Pancreas (tissue), 8 donors: ENCODE results near the gene SKP2. TPM values are rescaled to one million over a fixed set of nuclear protein-coding genes. Genes with fewer than 3 reads are reported as not detected.

ENCODE experiments used
- microRNA-seq, 2 donors: library from miRNA; unstranded; fragments of <30 nt; microRNA quantifications; one replicate each; pipeline versions ENCODE4 to v1.1.0, GENCODE V29; 2019 to 2020
- polyA plus RNA-seq, 2 donors: library from polyadenylated mRNA; stranded (reverse); fragments of 200-250 nt; gene quantifications; one replicate each; pipeline ENCODE4 v1.2.3, GENCODE V29; 2013
- total RNA-seq, 6 donors: library from RNA; stranded (reverse); fragmentation: NEBNext Ultra II Directional in 4 of 6; extraction: Animal tissue kit (Norgen Biotek cat#: 25700) in 4 of 6; gene quantifications; one replicate each; pipeline versions ENCODE4 v1.2.1 to v1.2.4, GENCODE V29; 2021 to 2023
- donor health status: healthy with polysubstance abuse.
- donor health status: DM: no; HTN: no; CAD: no; lungs with moderate emphysema.
- donor health status: DM: no; HTN: no; CAD: no.
- donor health status: Bipolar disorder and iron deficiency.
- donor health status: DM: yes; HTN: yes; CAD: no.
- donor health status: DM: no; HTN: no; CAD: no.
- donor health status: DM: no; HTN: no; CAD: no.
- donor health status: DM: yes; HTN: yes; CAD: no.

Gene SKP2
- total and polyA plus RNA-seq, 8 donors = 1.5 to 8.7 (median 4.0) TPM

Small RNA genes within 50 kb of the gene (microRNA-seq; reads per million reads assigned to microRNA genes)
- 0.39 to 1.8 reads per million in 2 donors for gene MIR580

Other genes starting within 250 kb of the SKP2 start
- not detected for gene CAPSL, start 213.5 kb upstream of the SKP2 start, total RNA-seq
- gene CAPSL, start 213.5 kb upstream of the SKP2 start, polyA plus RNA-seq = 1 to 10 TPM in 1 of 2 donors, not detected in 1; 1.7 TPM
- gene UGT3A1, start 160.7 kb upstream of the SKP2 start, total RNA-seq = not detected
- not detected for gene UGT3A1, start 160.7 kb upstream of the SKP2 start, polyA plus RNA-seq
- under 1 TPM in 1 of 6 donors, not detected in 5; 0.06 TPM for gene UGT3A2, start 85.2 kb upstream of the SKP2 start, total RNA-seq
- gene UGT3A2, start 85.2 kb upstream of the SKP2 start, polyA plus RNA-seq = under 1 TPM in 1 of 2 donors, not detected in 1; 0.07 TPM
- 1 to 10 TPM; 5.1 to 8.3 (median 6.9) TPM for gene LMBRD2, start 224 bp upstream of the SKP2 start, total RNA-seq
- 1 to 10 TPM; 1.0 to 4.6 TPM for gene LMBRD2, start 224 bp upstream of the SKP2 start, polyA plus RNA-seq
- gene NADK2, start 89.8 kb downstream of the SKP2 start, total RNA-seq = 10 to 100 TPM; 25.1 to 34.1 (median 30.5) TPM
- gene NADK2, start 89.8 kb downstream of the SKP2 start, polyA plus RNA-seq = 10 to 100 TPM in 1 of 2 donors, 1 to 10 TPM in 1; 8.6 to 12.0 TPM
- under 1 TPM in 4 of 6 donors, not detected in 2; 0.16 to 0.43 (median 0.25) TPM for gene RANBP3L, start 149.8 kb downstream of the SKP2 start, total RNA-seq
- gene RANBP3L, start 149.8 kb downstream of the SKP2 start, polyA plus RNA-seq = under 1 TPM; 0.08 to 0.21 TPM